ENCODE measurements around the gene DDX10.

- no peak for TF ChIP-seq EZH2 (IDR thresholded peaks at IDR 0.05)
- TF ChIP-seq POLR2AphosphoS5 (IDR thresholded peaks at IDR 0.05; ENCODE audit: borderline replicate concordance, low read depth, low read length): no peak
These were observed 308.7 kb downstream of the DDX10 start for GRCh38 chr11:108973402-108974162.
